ENCODE measurements around the gene DDOST. TPM values are rescaled to one million over a fixed set of nuclear protein-coding genes. Genes with fewer than 3 reads are reported as not detected.
"Not testable (repeated sequence)": the region's sequence is repeated elsewhere in the genome, so short reads cannot be mapped to it uniquely, and the experiment has no call there.

DDOST gene
- total RNA-seq, 1 donor from 2014 or later, result 148 TPM

DNA sequence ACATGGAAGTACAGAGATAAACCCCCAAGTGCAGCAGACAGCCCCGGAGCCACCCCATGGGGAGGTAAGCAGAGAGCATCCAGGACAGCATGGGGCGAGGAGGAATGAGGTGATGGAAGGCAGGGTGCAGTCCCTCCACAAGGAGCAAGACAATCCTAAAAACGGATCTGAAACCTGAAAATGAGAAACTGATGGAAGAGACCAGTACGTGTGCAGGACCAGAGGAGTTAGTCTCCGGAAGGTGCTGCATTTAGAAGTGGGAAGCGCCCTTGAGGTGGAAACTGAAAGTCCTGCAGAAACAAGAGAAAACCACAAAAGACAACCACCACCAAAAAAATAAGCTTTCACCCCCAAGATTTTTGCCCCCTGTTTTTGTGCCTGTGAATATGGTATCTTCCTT lies 17.4 kb upstream of the DDOST start:
- Histone ChIP-seq H3K4me1 (no peaks in the 10 kb centered on the region), H3K36me3 (no peaks in the 10 kb centered on the region), H3K4me3 (no peak overlapping the region), H3K9me3 (no peaks in the 10 kb centered on the region), H3K27ac (no peak overlapping the region), H3K27me3 (ENCODE audit: low read depth) (no peaks in the 10 kb centered on the region)
- TF ChIP-seq, protein P1, sequence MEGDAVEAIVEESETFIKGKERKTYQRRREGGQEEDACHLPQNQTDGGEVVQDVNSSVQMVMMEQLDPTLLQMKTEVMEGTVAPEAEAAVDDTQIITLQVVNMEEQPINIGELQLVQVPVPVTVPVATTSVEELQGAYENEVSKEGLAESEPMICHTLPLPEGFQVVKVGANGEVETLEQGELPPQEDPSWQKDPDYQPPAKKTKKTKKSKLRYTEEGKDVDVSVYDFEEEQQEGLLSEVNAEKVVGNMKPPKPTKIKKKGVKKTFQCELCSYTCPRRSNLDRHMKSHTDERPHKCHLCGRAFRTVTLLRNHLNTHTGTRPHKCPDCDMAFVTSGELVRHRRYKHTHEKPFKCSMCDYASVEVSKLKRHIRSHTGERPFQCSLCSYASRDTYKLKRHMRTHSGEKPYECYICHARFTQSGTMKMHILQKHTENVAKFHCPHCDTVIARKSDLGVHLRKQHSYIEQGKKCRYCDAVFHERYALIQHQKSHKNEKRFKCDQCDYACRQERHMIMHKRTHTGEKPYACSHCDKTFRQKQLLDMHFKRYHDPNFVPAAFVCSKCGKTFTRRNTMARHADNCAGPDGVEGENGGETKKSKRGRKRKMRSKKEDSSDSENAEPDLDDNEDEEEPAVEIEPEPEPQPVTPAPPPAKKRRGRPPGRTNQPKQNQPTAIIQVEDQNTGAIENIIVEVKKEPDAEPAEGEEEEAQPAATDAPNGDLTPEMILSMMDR (IDR thresholded peaks at IDR 0.05), result no peak
- intact Hi-C loops (cut with DNase I), result no loop called here
- DNase-seq (no peak), ATAC-seq (no peak)

DNA sequence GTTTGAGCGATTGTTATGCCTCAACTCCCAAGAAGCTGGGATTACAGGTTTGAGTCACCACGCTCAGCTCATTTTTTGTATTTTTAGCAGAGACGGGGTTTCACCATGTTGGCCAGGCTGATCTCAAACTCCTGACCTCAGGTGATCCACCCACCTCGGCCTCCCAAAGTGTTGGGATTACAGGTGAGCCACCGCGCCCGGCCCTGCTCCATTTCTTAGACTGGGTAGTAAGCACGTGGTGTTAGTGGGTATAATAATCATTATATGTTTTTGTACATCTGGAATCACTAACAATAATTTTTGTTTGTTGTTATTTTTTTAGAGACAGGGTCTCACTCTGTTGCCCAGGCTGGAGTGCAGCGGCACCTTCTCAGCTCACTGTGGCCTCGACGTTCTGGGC lies 12.5 kb upstream of the DDOST start:
- H3K27me3 ChIP-seq (ENCODE audit: low read depth); H3K36me3 ChIP-seq; H3K9me3 ChIP-seq; DNase-seq; H3K4me1 ChIP-seq; intact Hi-C loops (cut with DNase I); H3K27ac ChIP-seq; H3K4me3 ChIP-seq; ATAC-seq: not testable (repeated sequence)

DNA sequence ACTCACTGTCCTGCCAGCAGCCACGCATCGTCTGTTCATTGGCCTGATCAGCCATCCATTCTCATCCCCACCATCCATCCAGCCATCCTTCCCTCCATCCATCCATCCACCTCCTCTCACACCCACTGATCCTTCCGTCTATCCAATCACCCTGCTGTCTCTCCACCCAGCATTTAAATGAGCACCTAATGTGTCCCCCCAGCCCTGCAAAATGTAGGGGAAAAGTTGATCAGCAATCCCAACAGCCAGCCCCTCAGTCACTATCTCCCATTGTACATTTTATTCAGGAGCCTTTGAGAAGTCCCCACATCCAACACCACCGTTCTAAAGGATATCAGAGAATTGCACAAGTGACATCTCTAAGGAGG lies 11.1 kb upstream of the DDOST start:
- Histone ChIP-seq H3K27me3 (ENCODE audit: low read depth) (no peaks in the 10 kb centered on the region), H3K9me3 (no peaks in the 10 kb centered on the region), H3K4me1 (no peaks in the 10 kb centered on the region), H3K4me3 (no peak overlapping the region), H3K36me3 (no peaks in the 10 kb centered on the region), H3K27ac (no peak overlapping the region)
- no peak for DNase-seq
- ATAC-seq, result no peak
- intact Hi-C loops (cut with DNase I), result no loop called here
- TF ChIP-seq, protein P1 (IDR thresholded peaks at IDR 0.05), result no peak

DNA sequence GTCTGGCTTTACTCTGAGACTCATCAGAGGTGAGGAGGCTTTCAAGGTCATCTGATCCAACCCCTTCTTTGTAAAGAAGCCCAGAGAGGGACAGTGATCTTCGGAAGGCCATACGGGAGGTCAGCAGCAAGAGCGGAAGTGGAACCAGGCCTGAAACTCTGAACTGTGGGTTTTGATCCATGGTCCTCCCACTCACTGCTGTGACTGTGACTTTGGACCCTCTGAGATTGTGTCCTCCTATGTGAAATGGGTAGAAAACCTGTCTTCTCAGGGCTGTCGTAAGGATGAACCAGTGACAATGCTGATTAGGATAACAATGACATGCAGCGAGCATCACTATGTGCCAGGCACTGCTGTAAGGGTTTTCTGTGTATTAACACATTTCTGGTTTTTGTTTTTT lies 9.8 kb upstream of the DDOST start:
- no peak for DNase-seq
- Histone ChIP-seq H3K27me3 (ENCODE audit: low read depth) (no peaks in the 10 kb centered on the region), H3K36me3 (no peaks in the 10 kb centered on the region), H3K9me3 (no peaks in the 10 kb centered on the region), H3K27ac (no peak overlapping the region), H3K4me1 (no peaks in the 10 kb centered on the region), H3K4me3 (no peak overlapping the region)
- no peak for ATAC-seq
- TF ChIP-seq, protein P1 (IDR thresholded peaks at IDR 0.05), result no peak
- intact Hi-C loops (cut with DNase I), result no loop called here

DNA sequence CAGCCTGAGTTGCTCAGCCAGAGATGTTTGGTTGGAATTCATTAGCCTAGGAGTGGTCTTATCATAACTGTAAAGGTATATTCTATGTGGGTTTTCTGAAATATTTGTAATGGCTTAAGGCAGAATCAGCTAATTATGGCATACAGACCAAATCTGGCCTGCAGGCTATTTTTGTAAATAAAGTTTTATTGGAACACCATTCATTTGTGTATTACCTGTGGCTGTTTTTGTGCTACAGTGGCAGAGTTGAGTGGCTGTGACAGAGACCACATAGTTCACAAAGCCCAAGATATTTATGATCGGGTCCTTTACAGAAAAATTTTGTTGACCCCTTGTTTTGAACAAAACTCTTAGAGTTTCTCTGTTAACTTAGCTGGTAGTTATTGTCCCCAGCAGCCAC lies 7.4 kb upstream of the DDOST start:
- Histone ChIP-seq H3K36me3 (no peaks in the 10 kb centered on the region), H3K27ac (no peak overlapping the region), H3K4me3 (no peak overlapping the region), H3K27me3 (ENCODE audit: low read depth) (no peaks in the 10 kb centered on the region), H3K4me1 (no peaks in the 10 kb centered on the region), H3K9me3 (no peaks in the 10 kb centered on the region)
- DNase-seq (no peak), ATAC-seq (no peak)
- intact Hi-C loops (cut with DNase I), result no loop called here
- TF ChIP-seq, protein P1 (IDR thresholded peaks at IDR 0.05), result no peak

DNA sequence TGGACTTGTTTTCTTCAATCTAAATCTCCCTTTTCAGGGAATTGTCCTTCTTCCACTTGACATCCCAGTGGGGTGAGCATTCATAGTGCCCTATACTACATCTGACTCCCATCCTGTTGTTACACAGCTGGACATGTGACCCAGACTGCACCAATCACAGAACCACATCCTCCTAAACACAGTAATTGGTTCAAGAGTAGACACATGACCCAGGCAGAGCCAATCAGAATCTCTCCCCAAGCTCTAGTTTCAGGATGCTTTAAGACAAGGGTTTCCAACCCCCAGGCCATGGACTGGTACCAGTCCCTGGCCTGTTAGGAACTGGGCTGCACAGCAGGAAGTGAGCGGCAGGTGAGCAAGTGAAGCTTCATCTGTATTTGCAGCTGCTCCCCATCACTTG lies 5.6 kb upstream of the DDOST start:
- TF ChIP-seq, protein P1 (IDR thresholded peaks at IDR 0.05), result no peak
- Histone ChIP-seq H3K9me3 (no peaks in the 10 kb centered on the region), H3K36me3 (no peaks in the 10 kb centered on the region), H3K27me3 (ENCODE audit: low read depth) (no peaks in the 10 kb centered on the region), H3K4me1 (peaks cover 5% of the 10 kb centered on the region), H3K27ac (peak overlapping the region; percentile 56), H3K4me3 (no peak overlapping the region)
- intact Hi-C loops (cut with DNase I), result no loop called here
- ATAC-seq (no peak), DNase-seq (no peak)
